PFSK-1 (cell line): Measurements from ENCODE around the gene MAGEL2.

Experiments used
- FOXP2 ChIP-seq: optimal IDR thresholded peaks from 2 replicates; pipeline ENCODE3; 2011; ENCODE audit warnings: borderline replicate concordance, control low read depth, inconsistent platforms; ENCODE audit not compliant: insufficient read depth; ENCODE audit errors: extremely low read length, extremely low read depth
- POLR2AphosphoS5 ChIP-seq: IDR thresholded peaks from 2 replicates; pipeline ENCODE4 v1.6.1; 2012; ENCODE audit warnings: low read depth, mild to moderate bottlenecking, control low read depth, low read length, moderate library complexity
- REST ChIP-seq, 2 experiments: IDR thresholded peaks; 2 replicates each; pipeline versions ENCODE4 v1.6.1 to v1.8.0; 2011 to 2012; ENCODE audit warnings: low read depth in 2 of 2, low read length in 2 of 2, control low read depth in 1 of 2, inconsistent platforms in 1 of 2, mild to moderate bottlenecking in 1 of 2, moderate library complexity in 1 of 2; ENCODE audit not compliant: insufficient read depth in 1 of 2
- SIN3A ChIP-seq: IDR thresholded peaks from 2 replicates; pipeline ENCODE4 v1.6.1; 2012; ENCODE audit warnings: mild to moderate bottlenecking, low read length, moderate library complexity, borderline replicate concordance; ENCODE audit not compliant: insufficient read depth
- TAF1 ChIP-seq: IDR thresholded peaks from 2 replicates; pipeline ENCODE4 v1.6.1; 2012; ENCODE audit warnings: low read length, control low read depth, borderline replicate concordance; ENCODE audit not compliant: insufficient read depth

DNA sequence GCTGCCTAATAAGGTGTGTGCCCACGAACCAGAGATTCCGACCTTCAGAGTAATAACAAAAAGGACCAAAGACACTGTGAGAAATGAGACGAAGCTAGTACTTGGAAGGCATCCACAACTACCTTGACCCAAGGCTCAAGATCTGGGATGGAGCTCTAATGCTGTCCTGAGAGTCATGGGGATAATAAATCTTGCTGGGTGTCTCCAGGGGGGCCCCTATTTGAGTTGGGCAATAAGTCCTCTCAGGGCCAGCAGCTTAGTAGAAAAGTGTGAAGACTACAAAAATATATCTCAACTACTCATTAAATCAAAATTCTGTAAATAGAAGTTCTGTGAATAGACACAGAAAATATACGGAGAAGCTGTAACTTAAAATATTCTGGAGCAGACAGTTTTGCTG lies 42.3 kb upstream of the MAGEL2 start:
- no peak for TF ChIP-seq REST (IDR thresholded peaks at IDR 0.05; ENCODE audit: insufficient read depth in 1 of 2, low read depth in 2 of 2, low read length in 2 of 2)
- TF ChIP-seq POLR2AphosphoS5 = no peak
- no peak for TF ChIP-seq FOXP2
- TF ChIP-seq TAF1 = no peak
- no peak for TF ChIP-seq SIN3A
